Loucy (cell line): ENCODE measurements around the gene NES.

Experiments used
- EZH2phosphoT487 ChIP-seq: fragments of 200-600 bp; IDR thresholded peaks from 2 replicates; pipeline ENCODE4 v1.6.1; 2018; ENCODE audit warnings: antibody characterized with exemption, mild to moderate bottlenecking, moderate library complexity, borderline replicate concordance
- TF ChIP-seq, protein P1 (sequence below): fragments of 200-600 bp; sonication (generic); conservative IDR thresholded peaks from 2 replicates; pipeline ENCODE4 v1.5.1; 2014; ENCODE audit warnings: mild to moderate bottlenecking, antibody characterized with exemption, low read length

GRCh38 chr1:156692441-156692924 lies 15.3 kb upstream of the NES start:
- TF ChIP-seq, protein P1, sequence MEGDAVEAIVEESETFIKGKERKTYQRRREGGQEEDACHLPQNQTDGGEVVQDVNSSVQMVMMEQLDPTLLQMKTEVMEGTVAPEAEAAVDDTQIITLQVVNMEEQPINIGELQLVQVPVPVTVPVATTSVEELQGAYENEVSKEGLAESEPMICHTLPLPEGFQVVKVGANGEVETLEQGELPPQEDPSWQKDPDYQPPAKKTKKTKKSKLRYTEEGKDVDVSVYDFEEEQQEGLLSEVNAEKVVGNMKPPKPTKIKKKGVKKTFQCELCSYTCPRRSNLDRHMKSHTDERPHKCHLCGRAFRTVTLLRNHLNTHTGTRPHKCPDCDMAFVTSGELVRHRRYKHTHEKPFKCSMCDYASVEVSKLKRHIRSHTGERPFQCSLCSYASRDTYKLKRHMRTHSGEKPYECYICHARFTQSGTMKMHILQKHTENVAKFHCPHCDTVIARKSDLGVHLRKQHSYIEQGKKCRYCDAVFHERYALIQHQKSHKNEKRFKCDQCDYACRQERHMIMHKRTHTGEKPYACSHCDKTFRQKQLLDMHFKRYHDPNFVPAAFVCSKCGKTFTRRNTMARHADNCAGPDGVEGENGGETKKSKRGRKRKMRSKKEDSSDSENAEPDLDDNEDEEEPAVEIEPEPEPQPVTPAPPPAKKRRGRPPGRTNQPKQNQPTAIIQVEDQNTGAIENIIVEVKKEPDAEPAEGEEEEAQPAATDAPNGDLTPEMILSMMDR: no peak
- TF ChIP-seq EZH2phosphoT487: no peak
